HG02852 (cell line): ENCODE measurements around the gene PRMT3.
"Not testable (repeated sequence)": the region's sequence is repeated elsewhere in the genome, so short reads cannot be mapped to it uniquely, and the experiment has no call there.

Experiments used
- ATAC-seq: cut with Tn5 transposase; IDR thresholded peaks from one replicate; pipeline ENCODE4 v1.9.1; 2021; ENCODE audit warnings: mild to moderate bottlenecking, moderate library complexity; ENCODE audit not compliant: unreplicated experiment

PRMT3 gene

DNA sequence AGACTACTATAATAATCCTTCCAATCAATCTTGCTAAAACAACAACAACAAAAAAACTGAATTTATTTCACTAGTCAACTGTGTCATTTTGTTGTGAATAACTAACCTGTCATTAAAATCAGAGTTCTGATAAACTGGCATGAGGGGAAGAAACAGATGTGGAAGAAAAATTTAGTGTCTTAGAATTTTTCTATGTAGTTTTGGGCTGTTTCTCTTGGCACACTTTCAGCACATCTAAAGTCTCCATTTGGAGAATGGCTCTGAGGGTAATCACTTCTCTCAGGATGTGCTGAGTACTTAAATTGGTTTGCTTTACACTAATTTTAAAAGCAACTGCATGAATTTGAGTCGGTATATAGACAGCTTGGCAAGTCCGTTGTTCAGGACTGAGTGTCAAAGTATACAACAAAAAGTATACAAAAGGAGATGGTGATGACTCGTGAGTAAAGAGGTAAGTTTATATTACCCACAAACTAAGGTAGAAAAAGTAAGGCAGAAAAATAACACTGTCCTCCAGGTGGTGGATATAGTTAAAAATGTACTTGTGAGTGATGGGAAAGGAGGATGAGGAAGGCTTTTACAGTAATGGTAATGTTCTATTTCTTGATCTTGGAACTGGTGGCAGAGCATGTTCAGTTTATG is 13.8 kb upstream of the PRMT3 start:
- ATAC-seq = no peak

DNA sequence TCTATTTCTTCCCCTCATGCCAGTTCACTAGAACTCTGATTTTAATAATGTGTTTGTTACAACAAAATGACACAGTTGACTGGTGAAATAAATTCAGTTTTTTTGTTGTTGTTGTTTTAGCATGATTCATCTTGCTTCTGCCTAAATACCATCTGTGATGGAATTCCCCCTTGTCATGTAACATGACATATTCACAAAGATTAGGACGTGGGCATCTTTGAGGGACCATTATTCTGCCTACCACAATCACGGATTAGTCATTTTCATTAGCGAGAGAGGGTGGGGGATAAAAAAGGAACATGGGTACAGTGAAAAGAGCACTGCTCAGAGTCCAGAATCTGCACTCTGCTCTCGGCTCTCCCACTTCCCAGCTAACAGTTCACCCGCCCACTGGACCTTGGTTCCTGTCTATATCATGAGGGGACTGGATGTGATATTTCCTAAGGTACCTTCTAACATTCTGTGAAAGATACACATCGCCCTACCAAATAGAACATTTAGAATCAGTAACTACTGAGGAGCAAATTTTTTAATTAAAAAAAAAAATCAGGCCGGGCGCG is 12.7 kb upstream of the PRMT3 start:
- ATAC-seq = no peak

DNA sequence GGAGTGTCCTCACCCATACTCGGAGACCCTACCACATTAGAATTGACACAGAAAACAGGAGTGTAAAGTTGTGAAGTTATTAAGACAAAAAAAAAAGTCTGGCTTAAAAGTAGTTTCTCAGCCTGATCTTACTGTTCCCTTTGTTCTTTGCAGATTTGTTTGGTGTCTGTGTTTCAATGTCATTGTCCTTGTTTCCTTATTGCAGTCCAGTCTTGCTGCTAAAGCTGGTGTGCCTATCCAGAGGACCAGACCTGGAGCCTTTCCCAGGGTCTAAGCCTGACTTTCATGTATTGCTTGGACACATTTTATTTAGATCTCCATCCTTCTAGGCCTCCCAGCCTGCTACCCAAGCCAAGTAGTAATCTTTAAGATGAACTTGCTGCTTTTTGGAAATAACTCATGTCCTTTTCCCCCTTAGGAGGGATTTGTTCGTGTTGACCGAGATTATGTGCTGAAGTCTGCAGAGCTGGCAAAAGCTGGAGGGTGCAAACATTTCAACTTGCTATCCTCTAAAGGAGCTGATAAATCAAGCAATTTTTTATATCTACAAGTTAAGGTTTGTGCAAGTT is 11.3 kb upstream of the PRMT3 start:
- no peak for ATAC-seq

GRCh38 chr11:20385996-20386395 is 1.5 kb upstream of the PRMT3 start:
- not testable (repeated sequence) for ATAC-seq

GRCh38 chr11:20388096-20389055 is 860 bp downstream of the PRMT3 start:
- ATAC-seq = peak; percentile 8

DNA sequence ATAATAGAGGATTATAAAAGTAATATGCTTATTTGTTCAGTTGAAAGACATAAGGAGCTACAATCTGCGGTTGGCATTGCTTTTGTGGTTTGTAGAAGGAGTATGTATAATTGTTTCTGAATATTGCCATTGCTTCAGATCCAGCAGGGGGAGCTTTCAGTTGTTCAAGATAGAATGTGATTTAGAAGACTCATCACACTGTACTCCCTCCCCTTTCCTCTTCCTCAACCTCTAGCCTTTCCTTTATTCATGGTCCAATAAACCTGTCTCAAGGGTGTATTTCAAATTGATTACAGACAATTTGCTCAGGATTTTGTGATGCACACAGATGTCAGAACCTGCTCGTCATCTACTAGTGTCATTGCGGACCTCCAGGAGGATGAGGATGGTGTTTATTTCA is 9.8 kb downstream of the PRMT3 start:
- ATAC-seq = no peak

GRCh38 chr11:20399498-20399897 is 12.0 kb downstream of the PRMT3 start:
- ATAC-seq = no peak

DNA sequence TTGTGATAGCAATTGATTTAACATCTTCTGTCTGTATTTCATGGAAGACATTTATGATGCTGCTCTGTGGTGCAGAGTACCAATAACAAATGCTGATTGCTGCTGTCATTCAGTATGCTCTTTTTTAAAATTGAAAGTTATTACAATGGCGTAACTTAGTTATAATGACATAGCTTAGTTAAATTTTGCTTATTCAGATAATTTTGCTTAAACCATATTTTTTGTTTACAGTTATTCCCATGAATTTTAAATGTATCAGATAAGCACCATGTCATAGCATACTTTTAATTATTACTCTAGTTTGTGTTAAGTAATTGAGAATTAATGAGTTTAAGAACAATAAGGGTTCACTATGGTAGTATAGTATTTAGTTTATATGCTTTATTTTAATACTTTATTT is 15.5 kb downstream of the PRMT3 start:
- no peak for ATAC-seq

DNA sequence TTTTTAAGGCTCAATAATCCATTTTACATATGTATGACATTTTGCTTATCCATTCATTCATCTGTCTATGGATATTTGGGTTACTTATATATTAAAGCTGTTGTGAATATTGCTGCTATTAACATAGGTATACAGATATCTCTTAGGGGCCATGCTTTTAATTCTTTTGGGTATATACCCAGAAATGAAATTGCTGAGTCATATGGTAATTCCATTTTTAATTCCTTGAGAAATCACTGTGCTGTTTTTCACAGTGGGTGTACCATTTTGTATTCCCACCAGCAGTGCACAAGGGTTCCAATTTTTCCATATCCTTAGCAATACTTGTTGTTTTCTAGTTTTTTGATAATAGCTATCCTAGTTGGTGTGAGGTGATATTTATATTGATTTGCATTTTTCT is 19.0 kb downstream of the PRMT3 start:
- ATAC-seq = no peak

DNA sequence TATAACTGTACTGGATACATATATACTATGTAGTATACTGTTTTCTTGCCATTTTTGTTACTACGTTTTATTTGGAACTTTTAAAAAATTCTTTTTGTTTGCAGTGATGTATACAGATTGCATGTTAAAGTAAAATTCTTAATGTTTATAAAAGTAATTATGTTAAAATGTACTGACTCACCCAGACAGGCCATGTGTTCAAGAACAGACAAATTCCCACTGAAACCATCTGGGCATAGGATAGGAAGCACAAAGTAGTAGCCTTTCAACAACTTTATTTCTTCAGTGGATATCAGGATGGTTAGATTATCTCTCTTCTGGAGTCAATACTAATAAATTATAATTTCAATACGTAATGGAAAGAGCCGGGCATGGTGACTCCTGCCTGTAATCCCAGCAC is 19.8 kb downstream of the PRMT3 start:
- no peak for ATAC-seq

GRCh38 chr11:20415432-20415831 is 27.9 kb downstream of the PRMT3 start:
- no peak for ATAC-seq

DNA sequence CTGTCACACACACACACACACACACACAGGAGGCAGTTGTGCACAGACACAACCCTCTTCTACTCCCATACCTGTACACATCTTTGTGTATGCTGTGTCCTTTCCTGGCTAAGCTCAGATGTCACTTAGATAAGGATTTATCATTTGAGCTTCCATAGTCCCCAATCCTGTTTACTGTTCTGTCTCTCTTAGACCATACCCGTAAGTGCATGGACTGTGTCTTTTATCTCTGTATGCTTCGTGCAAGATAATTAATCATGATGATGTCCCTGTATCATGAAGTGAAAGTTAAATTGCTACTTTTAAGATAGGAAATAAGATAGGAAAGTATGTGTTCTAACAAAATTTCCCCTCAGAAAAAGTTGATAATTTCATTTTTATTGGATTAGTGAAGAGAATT is 30.3 kb downstream of the PRMT3 start:
- ATAC-seq = no peak

DNA sequence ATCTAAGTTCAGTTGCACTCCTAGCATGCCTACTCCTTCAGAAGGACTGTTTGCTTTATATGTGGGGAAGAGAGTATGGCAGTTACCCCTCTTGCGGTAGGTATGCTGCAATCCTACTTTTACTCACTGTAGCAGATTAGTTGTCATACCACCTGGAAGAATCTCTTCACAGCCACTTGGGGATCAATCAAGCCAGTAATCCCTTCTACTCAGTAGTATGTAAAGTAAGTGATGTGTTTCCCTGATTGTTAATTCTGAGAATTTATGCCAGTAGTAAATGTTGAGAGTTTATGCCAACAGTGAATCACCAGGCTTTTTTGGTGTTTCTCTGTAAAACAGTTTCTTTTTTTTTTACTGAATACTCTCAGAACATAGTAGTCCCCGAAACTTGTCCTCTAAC is 34.4 kb downstream of the PRMT3 start:
- no peak for ATAC-seq

DNA sequence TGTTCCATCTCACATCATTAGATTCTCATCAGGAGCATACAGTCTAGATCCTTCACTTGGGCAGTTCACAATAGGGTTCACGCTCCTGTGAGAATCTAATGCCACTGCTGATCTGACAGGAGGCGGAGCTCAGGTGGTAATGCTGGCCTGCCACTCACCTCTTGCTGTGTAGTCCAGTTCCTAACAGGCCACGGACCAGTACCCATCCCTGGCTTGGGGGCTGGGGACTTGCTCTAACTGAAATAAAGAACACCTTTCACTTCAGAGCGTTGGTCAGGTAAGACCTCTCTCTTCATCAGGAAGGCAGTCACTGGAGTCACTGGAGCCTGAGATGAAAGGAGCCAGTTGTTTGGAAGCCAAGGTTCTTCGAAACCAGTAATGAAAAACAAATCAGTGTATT is 41.7 kb downstream of the PRMT3 start:
- ATAC-seq = no peak

GRCh38 chr11:20438637-20439036 is 51.1 kb downstream of the PRMT3 start:
- no peak for ATAC-seq

DNA sequence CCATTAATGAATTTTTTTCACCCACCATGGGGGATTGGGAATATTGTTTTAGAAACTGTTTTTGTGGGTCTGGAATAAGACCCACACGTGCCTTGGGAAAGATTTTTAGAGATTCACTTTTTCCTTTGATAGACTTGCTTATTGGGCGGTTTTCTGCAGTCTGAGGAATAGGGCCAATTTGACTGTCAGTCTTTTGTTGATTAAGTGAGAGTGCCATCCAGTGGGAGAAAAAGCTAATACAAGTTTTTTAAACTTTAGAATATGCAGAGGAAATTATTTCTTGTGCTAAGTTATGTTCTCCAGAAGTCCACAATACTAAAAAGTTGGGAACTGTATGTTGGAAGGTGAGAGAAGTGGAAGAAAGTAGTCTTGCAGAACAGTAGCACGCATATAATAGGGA is 56.1 kb downstream of the PRMT3 start:
- ATAC-seq = no peak

GRCh38 chr11:20444535-20444934 is 57.0 kb downstream of the PRMT3 start:
- no peak for ATAC-seq

DNA sequence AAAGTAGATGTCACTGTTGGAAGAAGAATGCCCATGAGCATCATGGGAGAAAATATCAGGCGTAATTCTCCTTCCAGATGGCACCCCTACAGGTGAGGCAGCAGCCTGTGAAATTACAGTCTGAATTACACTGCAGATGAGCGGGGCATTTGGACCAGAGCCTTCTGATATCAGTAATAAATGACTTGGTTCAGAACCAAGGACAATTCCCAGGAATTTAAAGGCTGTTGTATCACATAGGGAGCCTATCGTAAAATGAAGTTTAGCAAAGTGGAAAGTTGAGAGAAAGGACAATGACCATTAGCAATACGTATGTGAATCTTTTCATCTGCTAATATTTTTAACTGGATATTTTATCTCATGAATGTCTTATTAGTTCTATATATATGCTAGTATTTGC is 61.3 kb downstream of the PRMT3 start:
- ATAC-seq = no peak

DNA sequence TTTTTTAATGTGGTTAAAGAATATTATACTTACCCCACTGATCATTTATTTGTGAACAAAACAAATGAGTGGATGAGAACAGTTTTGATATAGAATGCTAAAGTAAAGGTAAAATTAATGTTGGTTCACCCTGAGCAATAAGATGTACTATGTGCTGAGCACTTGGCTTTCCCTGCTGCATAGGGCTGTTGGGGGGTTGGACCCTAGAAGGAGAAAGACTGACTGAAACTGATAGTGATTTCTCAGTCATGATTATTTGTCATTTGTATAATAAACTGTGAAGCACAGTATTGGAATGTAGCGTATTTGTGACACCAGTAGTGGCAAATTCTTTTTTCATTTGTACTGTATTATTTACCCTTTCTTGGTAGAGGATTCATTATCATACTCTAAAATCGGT is 63.3 kb downstream of the PRMT3 start:
- ATAC-seq = no peak

DNA sequence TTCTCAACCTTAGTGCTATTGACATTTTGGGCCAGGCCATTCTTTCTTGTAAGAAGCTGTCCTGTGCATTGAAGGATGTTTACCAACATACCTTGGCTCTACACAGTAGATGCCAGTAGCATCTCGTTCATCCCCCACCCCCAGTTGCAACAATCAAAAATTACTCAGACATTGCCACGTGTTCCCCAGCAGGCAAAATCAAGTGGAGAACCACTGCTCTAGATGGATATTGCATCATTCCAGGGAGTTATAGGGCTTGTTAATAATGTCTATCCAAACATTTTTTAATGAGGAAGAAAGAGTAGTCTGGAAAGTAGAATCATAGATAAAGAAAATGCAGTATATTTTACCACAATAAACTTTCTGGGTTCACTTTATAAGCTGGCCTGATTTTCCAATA is 64.1 kb downstream of the PRMT3 start:
- ATAC-seq = no peak

DNA sequence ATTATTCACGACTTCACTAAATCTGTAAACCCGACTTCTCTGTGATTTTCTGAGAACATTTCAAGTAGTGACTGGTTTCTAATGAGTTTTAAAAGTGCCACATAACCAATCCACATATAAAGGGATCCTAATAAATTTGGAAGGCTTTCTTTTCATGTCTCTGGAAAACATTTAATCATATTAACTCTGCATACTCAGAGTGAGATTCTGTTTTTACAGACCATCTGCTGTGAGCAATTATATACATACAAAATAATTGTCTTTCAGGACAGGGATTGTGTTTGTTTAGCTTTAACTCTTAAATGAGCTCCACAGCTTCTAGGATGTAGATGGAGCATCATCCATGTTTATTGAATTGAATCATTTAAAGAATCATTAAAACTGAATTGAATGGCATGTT is 65.1 kb downstream of the PRMT3 start:
- no peak for ATAC-seq
